ENCODE results near the gene PODXL2.
"Not testable (repeated sequence)": the region's sequence is repeated elsewhere in the genome, so short reads cannot be mapped to it uniquely, and the experiment has no call there.

The PODXL2 gene

GRCh38 chr3:127676921-127677351, 48.0 kb downstream of the PODXL2 start:
- no peak for DNase-seq

GRCh38 chr3:127677541-127678314, 48.7 kb downstream of the PODXL2 start:
- no peak for DNase-seq

GRCh38 chr3:127678315-127678599, 49.3 kb downstream of the PODXL2 start:
- no peak for DNase-seq

- no peak for DNase-seq
These were observed 49.9 kb downstream of the PODXL2 start for GRCh38 chr3:127678611-127679533.

DNA sequence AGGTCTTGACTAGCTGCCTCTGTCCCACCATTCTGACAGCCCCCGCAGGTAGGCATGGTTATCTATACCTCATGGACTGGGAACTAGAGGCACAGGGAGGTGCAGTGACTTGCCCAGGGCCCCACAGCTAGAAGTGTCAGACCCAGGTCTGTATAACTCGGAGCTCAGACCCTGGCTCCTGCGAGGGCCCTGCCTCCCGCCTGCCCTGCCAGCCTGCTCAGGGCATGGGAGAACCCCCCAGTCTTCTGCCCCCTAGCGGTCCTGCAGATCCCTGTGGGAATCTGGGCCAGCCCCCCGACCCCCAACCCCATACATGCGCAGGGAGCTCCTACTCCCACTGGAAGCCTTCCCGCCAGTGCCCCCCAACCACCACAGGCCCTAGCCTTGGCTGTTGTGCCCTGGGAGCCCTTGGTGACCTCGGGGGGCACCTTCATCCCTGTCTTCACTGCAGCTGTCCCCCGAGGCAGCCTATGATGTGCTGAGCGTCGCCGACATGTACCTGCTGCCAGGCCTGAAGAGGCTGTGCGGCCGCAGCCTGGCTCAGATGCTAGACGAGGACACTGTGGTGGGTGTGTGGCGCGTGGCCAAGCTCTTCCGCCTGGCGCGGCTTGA, 50.7 kb downstream of the PODXL2 start:
- no peak for DNase-seq

DNA sequence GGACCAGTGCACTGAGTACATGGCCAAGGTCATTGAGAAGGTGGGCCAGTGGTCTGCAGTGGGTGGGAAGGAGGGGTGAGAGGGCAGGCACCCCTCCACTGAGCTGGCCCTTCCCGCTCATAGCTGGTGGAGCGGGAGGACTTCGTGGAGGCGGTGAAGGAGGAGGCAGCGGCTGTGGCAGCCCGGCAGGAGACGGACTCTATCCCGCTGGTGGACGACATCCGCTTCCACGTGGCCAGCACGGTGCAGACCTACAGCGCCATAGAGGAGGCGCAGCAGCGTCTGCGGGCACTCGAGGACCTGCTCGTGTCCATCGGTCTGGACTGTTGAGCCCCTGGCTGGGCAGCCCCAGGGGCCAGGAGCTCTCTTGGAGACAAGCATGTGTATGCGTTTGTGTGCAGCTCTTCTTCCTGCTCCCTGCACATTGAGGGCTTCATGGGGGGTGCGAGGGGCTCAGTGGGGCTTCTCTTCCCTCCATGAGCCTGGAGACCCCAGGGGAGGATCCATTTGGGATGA, 51.2 kb downstream of the PODXL2 start:
- DNase-seq: no peak

GRCh38 chr3:127680798-127681221, 51.8 kb downstream of the PODXL2 start:
- DNase-seq: no peak

DNA sequence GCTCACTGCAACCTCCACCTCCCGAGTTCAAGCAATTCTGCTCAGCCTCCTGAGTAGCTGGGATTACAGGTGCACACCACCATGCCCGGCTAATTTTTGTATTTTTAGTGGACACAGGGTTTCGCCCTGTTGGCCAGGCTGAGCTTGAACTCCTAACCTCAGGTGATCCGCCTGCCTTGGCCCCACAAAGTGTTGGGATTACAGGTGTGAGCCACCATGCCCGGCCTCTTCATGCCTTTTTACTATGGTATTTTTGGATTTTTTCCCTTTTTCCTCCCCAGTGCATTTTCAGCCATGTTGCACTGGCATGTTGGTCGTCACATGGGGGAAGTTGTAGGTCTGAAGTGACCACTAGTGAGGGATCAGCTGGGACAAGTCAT, 53.2 kb downstream of the PODXL2 start:
- DNase-seq: not testable (repeated sequence)

DNA sequence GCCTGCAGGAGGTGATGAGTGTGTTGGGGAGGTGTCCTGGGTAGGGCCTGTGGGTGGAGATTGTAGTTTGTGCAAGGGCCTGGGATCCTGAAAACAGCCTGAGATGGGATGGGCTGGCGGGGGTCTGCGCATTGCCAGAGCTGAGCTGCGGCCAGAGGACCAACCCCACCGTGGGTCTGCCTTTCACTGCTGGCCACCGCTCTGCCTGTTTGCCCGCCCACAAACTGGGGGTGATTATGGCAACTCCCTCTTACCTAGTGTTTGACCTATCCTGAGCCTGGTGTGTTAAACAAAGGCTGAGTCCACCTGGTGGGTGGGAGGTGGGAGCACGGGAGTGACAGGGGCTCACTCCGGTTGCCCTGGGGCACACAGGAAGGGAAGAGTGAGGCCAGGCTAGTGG, 53.6 kb downstream of the PODXL2 start:
- DNase-seq: no peak

GRCh38 chr3:127684871-127685707, 56.1 kb downstream of the PODXL2 start:
- no peak for DNase-seq

GRCh38 chr3:127685708-127686511, 56.9 kb downstream of the PODXL2 start:
- no peak for DNase-seq

GRCh38 chr3:127686512-127686894, 57.5 kb downstream of the PODXL2 start:
- no peak for DNase-seq

DNA sequence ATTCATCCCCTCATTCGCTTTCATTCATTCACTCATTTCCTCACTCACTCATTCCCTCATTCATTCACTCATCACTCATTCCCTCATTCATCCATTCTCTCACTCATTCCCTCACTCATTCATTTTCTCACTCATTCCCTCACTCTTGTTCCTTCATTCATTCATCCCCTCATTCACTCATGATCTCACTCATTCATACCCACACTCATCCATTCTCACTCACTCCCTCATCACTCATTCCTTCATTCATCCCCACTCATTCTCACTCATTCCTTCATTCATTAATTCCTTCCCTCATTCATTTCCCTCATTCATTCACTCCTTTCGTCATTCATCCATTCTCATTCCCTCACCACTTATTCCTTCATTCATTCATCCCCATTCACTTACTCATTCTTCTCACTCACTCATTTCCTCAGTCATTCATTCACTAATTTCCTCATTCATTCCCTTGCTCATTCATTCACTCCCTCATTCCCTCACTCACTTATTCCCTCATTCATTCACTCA, 58.3 kb downstream of the PODXL2 start:
- DNase-seq: no peak

- DNase-seq: no peak
These were observed 59.0 kb downstream of the PODXL2 start for GRCh38 chr3:127688022-127688415.

DNA sequence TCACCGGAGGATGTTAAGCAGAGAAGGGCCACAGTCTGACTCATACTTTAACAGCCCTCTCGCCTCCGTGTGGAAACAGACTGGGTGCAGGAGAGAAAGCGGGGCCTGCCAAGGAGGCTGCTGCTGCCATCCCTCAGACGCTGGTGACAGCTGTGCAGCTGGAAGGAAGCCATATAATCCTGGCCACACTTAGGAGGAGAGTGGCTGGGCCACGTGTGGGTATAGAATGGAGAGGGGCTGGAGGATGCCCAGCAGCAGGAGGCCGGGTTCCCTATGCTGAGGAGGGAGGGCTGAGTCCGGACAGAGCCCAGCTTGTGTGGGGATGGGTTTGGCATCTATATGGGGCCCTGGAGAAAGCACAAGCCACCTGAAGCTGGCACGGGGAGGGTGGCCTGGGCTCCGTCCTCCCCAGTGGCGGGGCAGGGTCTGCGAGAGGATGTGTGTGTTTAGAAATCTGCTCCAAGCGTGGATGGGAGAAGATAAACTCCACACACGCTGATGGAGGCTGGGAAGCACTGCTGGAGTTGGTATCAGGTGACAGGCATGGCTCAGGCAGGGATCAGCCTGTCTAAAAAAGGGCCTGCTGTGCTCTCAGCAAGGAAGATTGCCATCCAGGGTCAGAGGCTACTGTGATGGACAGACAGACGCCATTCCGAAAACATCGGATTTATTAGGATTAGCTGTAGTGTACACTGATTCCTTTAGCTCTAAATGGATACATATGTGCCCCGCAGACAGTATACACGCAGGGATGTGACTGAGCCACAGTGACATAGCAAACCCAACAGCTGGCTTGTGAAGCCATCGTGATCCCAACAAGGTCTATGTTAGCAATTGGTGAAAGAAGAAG, 59.7 kb downstream of the PODXL2 start:
- no peak for DNase-seq

DNA sequence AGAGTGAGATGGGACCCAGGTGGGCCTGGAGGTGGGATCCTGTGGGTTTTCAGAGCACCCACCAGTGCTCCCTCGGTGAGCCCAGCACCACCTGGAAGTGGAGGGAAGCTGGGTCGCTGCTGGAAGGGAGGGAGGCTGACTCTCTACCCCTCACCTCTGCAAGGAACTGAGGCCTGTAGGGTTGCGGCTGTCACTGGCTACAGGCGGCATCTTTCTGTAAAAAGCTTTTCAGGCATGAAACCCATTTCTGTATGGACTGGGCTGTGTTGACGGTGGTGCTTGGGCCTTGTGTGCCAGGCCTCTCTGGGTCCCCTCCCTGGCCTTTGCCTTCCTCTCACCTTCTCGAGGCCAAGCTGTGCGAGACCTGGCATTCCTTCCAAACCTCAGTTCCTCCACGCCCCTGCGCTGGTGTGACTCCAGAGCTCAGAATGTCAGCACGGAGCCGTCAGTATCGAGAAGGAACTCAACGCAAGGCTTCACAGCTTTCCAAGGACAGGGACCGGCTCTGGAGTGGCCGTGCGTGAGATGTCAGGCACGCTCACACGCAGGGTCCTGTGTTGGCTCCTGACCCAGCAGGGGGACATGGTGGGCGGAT, 60.4 kb downstream of the PODXL2 start:
- no peak for DNase-seq

DNA sequence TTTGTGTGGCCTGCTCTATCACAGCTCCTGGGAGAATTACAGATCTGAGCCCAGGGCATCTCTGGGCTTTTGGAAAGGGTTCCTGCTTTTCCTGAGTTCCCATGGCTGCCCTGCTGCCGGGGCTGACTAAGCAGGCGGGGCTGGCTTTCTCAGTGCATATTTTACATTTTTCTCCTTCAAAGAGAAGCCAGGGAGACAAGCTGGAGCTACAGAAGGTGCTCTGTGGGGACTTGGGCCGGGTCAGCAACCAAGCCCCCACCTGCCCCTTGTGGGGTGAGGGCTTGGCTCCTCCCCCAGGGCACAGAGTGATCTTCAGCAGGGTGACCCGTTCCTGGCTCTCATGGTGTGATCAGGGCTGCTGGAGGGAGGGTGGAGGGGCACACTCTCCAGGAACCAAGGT, 61.1 kb downstream of the PODXL2 start:
- DNase-seq: no peak

DNA sequence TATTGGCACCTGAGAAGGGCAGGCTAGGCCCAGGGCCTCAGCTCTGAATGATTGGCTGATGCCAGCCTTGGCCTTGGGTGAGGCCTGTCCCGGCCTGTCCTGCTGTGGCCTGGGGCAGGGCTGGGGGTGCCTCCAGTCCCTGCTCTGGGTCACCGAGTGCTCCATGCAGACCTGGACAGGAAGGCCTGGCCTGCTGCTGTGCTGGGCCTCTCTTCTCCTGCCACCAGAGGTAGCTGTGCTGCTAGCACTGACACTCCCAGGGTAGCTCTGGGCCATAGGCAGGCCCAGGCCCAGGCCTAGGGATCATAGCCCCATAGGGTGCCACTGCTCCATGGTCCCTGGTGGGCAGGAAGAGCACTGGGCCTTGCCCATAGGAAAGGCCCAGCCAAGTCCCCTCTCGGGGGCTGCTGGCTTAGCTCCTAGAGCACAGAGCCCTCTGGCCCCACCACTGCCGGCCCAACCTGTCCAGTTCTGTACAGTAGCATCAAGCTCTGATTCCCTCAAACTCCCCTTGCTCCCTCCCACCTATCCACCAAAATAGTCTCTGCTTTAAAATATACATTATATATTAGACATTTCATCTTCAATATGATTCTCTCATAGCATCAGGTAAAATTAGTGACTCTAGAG, 62.0 kb downstream of the PODXL2 start:
- DNase-seq: no peak

DNA sequence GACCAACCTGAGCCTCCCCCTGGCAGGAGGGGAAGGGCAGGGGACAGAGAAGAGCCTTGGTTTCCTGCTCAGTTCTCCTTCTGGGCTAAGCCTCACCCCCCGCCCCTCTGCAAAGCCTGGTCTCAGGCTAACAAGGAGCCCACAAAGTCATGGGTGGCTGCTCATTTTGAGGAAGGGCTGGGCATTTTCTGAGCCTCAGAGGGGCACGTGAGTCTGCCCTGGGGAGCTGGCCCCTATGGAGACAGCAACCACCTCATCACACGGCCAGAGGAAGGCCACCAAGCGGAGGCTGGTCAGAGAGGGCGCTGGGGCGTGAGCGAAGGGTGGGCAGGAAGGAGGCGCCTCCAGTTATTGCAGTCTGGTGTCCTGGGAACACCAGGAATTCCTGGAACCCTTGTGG, 62.5 kb downstream of the PODXL2 start:
- DNase-seq: no peak

- DNase-seq: no peak
These were observed 63.0 kb downstream of the PODXL2 start for GRCh38 chr3:127691974-127692373.
